Left ventricle myocardium inferior (tissue), 1 donor: ENCODE results near the gene PAX5. TPM values are rescaled to one million over a fixed set of nuclear protein-coding genes. Genes with fewer than 3 reads are reported as not detected.

Source experiments
- DNase-seq: peaks from one replicate; pipeline ENCODE4 v3.0.0-alpha.2; 2020
- H3K27ac ChIP-seq: fragments of 200-600 bp; replicated peaks from 2 replicates; pipeline ENCODE4 v1.8.0; 2021
- H3K27me3 ChIP-seq: fragments of 200-600 bp; 2 replicates; pipeline ENCODE4 v1.8.0; 2021; ENCODE audit warnings: low read depth
- H3K36me3 ChIP-seq: fragments of 200-600 bp; 2 replicates; pipeline ENCODE4 v1.8.0; 2021
- H3K4me1 ChIP-seq: fragments of 200-600 bp; 2 replicates; pipeline ENCODE4 v1.8.0; 2021
- H3K4me3 ChIP-seq: fragments of 200-600 bp; 2 replicates; pipeline ENCODE4 v1.8.0; 2021; ENCODE audit warnings: mild to moderate bottlenecking, moderate library complexity
- H3K9me3 ChIP-seq: fragments of 200-600 bp; replicated peaks from 2 replicates; pipeline ENCODE4 v1.8.0; 2021
- intact Hi-C: fragments of 100-400 bp; cut with micrococcal nuclease; formaldehyde crosslinking; loops from one replicate; pipeline ENCODE4 v1.11.0; 2022
- total RNA-seq: library from RNA; stranded (reverse); fragmentation: NEBNext Ultra II Directional; extraction: Animal tissue kit (Norgen Biotek cat#: 25700); gene quantifications from one replicate; pipeline ENCODE4 v1.2.1, GENCODE V29; 2021
- TF ChIP-seq, protein P1 (sequence below): fragments of 200-600 bp; IDR thresholded peaks from 2 replicates; pipeline ENCODE4 v1.8.0; 2021; ENCODE audit warnings: antibody characterized with exemption, mild to moderate bottlenecking, borderline replicate concordance
- donor health status: DM: no; HTN: yes; CAD: no; lungs with severe emphysema.

Gene PAX5
- total RNA-seq, 1 donor from 2014 or later: not detected

DNA sequence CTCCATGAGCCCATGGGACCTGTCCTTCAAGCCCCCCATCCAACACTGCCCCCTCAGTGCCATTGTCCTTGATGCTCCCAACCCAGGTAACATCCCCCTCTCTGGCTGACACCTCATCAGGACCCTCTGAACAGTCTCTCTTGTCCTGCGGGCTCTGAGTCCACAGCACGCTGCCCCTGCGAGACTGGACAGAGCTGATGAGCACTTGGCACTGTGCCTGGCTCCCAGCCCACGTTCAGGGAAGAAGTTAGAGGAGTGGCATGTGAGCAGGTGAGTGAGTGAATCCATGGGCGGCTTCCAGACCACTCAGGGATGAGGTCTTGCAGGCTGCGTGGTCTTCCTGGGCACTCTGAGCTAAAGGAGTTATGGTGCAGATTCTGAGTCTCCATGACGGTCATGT lies 70.7 kb downstream of the PAX5 start:
- Histone ChIP-seq H3K27ac (no peak overlapping the region), H3K27me3 (peaks cover 43% of the 10 kb centered on the region), H3K4me3 (no peak overlapping the region), H3K36me3 (no peaks in the 10 kb centered on the region), H3K9me3 (no peaks in the 10 kb centered on the region), H3K4me1 (no peaks in the 10 kb centered on the region)
- intact Hi-C loops: no loop called here
- DNase-seq: no peak
- TF ChIP-seq, protein P1, sequence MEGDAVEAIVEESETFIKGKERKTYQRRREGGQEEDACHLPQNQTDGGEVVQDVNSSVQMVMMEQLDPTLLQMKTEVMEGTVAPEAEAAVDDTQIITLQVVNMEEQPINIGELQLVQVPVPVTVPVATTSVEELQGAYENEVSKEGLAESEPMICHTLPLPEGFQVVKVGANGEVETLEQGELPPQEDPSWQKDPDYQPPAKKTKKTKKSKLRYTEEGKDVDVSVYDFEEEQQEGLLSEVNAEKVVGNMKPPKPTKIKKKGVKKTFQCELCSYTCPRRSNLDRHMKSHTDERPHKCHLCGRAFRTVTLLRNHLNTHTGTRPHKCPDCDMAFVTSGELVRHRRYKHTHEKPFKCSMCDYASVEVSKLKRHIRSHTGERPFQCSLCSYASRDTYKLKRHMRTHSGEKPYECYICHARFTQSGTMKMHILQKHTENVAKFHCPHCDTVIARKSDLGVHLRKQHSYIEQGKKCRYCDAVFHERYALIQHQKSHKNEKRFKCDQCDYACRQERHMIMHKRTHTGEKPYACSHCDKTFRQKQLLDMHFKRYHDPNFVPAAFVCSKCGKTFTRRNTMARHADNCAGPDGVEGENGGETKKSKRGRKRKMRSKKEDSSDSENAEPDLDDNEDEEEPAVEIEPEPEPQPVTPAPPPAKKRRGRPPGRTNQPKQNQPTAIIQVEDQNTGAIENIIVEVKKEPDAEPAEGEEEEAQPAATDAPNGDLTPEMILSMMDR: no peak

DNA sequence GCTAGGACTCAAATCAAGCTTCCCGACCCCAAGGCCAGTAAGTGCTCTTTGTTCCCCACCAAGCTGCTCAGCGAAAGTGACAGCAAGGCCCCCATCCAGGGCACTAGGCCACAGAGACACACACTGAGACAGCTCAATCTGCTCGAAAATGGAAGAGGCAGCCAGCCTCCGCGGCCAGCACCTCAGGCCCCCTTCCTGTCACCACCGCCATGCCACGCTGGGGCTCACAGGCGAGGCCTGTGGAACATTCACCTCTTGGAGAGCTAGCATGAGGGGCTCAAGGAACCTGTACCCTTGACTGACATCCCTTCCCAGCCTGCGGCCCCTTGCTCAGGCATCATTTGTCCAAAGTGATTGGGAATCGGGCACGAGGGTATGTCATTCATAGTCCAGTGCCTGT lies 71.4 kb downstream of the PAX5 start:
- H3K27me3 ChIP-seq: peaks cover 49% of the 10 kb centered on the region
- H3K9me3 ChIP-seq: no peaks in the 10 kb centered on the region
- H3K4me1 ChIP-seq: no peaks in the 10 kb centered on the region
- no peak overlapping the region for H3K4me3 ChIP-seq
- no peaks in the 10 kb centered on the region for H3K36me3 ChIP-seq
- H3K27ac ChIP-seq: no peak overlapping the region
- TF ChIP-seq, protein P1: no peak
- DNase-seq: no peak
- intact Hi-C loops: no loop called here

DNA sequence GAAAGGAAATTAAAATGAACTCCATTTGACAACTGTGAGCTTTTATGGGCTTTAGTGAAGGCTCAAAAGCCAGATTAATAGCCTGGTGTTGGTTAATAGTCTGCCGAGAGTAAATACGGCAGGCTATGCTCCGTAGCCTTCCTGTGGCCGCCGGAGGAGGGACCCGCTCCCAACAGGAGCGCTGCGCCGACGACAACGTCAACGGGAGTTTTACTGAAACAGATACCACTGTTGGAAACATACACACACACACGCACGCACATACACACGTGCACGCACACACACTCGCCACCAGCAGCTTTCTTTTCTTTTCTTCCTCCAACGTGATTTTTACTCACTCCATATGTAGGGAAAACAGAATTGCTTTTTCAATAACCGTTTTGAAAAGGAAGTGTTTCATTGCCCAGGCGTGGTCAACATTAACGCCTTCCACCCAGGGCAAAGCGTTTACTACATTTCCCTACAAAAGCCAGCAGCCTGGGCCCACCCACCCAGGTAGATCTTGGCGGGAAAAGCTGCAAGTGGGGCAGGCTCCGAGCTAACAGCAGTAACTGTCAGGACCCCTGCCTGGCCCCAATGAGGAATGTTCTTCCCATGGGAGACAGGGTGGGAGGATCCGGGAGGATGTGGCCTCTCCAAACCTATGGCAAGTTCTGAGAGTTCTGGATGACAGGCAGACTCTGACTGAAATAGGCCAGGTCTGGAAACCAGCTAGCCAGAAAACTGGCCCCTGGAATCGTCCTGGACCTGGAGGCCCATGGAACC lies 72.3 kb downstream of the PAX5 start:
- Histone ChIP-seq H3K36me3 (no peaks in the 10 kb centered on the region), H3K4me3 (peak overlapping the region; percentile 21), H3K4me1 (no peaks in the 10 kb centered on the region), H3K27ac (no peak overlapping the region), H3K9me3 (no peaks in the 10 kb centered on the region), H3K27me3 (peaks cover 59% of the 10 kb centered on the region)
- TF ChIP-seq, protein P1: no peak
- no peak for DNase-seq
- intact Hi-C loops: no loop called here

DNA sequence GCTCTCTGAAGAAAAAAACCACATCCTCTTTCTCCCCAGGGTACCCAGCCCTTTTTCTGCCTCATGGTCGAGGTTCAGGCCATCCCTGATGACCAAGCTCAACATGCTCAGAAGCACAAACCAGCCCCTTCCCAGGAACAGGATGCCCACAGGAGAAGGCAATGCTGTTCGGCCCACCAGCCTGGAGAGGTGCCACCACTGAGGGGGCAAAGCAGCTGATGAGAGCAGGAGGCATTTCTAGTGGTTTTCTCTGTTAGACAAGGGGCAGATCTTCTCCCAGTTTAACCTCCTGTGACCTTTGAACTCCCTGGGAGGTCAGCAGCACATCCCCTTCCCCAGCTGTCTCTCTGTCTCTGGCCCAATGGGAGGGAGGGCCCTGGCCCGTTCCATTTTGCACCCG lies 73.0 kb downstream of the PAX5 start:
- Histone ChIP-seq H3K36me3 (no peaks in the 10 kb centered on the region), H3K4me3 (no peak overlapping the region), H3K9me3 (no peaks in the 10 kb centered on the region), H3K27me3 (peaks cover 66% of the 10 kb centered on the region), H3K4me1 (no peaks in the 10 kb centered on the region), H3K27ac (no peak overlapping the region)
- no peak for DNase-seq
- TF ChIP-seq, protein P1: no peak
- intact Hi-C loops: no loop called here

DNA sequence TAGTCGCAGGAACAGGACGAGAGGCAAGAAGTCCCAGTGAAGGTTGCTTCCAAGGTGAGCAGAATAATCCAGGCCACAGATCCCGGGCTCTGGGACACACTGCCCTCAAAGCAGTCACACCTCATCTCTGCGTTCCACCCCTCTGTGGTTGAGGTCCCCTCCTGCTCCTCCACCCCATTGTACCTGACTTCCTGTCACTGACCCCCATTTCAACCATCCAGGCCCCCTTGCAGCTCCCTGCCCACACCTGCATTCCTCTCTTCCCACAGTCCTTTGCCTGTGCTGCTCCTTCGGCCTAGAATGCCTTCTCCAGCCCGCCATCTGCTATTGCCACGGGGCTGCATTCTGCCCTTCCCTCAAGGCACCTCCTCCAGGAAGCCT lies 73.5 kb downstream of the PAX5 start:
- TF ChIP-seq, protein P1: no peak
- no peak for DNase-seq
- intact Hi-C loops: no loop called here
- Histone ChIP-seq H3K4me1 (no peaks in the 10 kb centered on the region), H3K27ac (no peak overlapping the region), H3K36me3 (no peaks in the 10 kb centered on the region), H3K9me3 (no peaks in the 10 kb centered on the region), H3K4me3 (no peak overlapping the region), H3K27me3 (peaks cover 71% of the 10 kb centered on the region)
